T-helper 22 cell (primary cell): ENCODE results near the gene C1GALT1C1L.
A peak's percentile ranks its signal among the peaks of the same experiment; 100 is the strongest.
"Not testable (repeated sequence)": the region's sequence is repeated elsewhere in the genome, so short reads cannot be mapped to it uniquely, and the experiment has no call there.

Experiments used
- DNase-seq: peaks from one replicate; pipeline ENCODE4 v3.0.0-alpha.2; 2020; ENCODE audit warnings: low read depth

C1GALT1C1L gene

GRCh38 chr2:43653506-43653905, 22.7 kb downstream of the C1GALT1C1L start:
- no peak for DNase-seq

DNA sequence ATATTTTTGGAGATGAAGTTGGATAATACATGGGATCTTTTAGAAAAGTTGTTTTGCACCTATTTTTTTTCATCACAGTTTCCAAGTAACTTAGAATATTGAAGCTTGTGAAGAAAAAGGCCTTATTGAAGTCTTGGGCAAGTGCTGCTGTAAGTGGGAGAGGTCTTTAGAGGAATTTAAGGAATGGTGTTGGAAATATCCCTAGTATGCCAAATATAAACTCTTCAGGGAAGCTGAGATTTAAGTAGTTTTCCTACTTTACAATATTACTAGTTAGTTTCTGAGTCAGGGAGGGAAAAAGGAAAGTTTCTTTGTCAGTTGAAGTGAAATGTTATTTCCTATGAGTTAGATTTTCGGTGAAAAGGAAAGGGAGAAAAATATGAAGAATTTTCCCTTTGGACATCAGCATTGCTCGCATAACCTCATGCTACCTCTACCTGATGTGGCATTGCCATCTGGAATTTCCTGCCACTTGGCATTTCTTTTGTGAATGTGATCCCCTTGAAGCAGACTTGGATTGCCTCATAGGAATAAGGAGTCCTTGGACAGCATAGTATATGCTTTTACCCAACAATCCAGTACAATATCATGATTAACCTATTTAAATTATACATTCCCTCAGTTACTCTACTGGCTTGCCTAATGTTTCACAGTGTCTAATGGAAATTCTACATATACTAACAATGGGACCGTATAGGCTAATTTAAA, 27.1 kb downstream of the C1GALT1C1L start:
- no peak for DNase-seq

GRCh38 chr2:43643680-43644079, 32.5 kb downstream of the C1GALT1C1L start:
- no peak for DNase-seq

GRCh38 chr2:43642363-43642762, 33.9 kb downstream of the C1GALT1C1L start:
- no peak for DNase-seq

DNA sequence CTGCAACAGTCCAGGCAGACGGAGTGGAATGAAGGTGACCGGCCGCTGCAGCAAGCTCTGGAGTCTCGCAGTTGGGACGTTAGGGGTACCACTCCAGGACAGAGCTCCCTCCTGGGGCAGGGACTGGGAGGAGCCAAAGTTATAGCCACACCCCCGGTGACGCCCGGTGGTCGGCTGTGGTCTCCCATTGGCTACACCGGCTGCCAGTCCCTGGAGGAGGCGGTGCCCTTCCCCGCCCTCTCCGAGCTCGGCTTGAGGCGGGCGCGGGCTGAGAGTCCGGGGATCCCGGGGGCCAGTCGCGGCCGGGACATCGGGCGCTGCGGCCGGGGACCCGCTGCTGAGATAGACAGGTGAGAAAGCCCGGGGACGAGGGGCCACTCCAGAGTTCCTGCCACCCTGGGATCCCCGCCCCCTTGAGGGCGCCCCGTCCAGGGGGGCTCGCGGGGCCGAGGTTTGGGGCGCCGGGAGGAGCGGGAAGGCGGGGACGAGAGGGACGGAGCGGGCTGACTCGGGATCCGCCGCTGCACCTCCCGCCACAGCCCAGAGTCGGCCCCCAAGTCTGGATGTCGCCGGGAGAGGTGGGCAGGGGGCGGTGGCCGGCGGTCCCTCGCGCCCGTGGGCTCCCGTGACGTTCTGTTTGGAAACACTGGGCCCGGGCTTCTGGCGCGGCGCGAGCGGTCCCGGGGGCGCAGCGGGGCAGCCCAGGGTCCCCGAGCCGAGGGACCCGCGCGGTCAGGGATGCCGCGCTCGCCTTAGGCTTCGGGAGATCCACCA, 39.0 kb downstream of the C1GALT1C1L start, which contains the start of gene PLEKHH2:
PLEKHH2 (plus strand) TSS at position 231 of the 774 bp plus-strand sequence. CDS start 7,414 bp downstream, outside the sequence.
- peak; percentile 61 for DNase-seq

DNA sequence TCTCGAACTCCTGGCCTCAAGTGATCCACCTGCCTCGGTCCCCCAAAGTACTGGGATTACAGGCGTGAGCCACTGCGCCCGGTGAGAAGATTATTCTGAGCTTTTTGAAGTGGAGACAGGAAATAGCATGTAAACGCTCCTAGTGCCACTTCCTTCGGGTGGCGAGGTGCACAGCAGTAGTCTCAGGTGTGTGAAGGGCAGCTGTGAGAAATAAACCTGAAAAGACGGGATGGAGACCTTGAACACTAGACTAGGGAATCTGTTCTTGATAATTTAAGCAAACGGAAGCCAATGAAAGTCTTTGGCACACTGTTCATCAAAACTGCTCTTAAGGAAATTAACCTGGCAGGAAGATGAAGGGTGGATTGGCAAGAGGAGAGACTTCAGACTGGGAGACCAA, 39.6 kb downstream of the C1GALT1C1L start:
- DNase-seq: no peak

DNA sequence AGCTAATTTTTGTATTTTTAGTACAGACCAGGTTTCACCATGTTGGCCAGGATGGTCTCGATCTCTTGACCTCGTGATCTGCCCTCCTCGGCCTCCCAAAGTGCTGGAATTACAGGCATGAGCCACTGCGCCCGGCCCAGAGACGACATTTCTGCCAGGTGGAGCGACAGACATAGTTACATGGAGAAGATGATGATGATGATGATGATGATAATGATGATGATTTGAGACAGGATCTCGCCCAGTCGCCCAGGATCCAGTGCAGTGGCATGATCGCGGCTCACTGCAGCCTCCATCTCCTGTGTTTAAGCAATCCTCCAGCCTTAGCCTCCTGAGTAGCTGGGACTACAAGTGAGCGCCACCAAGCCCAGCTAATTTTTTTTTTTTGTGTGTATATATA, 40.1 kb downstream of the C1GALT1C1L start:
- DNase-seq: not testable (repeated sequence)

- no peak for DNase-seq
These were observed 41.5 kb downstream of the C1GALT1C1L start for GRCh38 chr2:43634604-43635306.

DNA sequence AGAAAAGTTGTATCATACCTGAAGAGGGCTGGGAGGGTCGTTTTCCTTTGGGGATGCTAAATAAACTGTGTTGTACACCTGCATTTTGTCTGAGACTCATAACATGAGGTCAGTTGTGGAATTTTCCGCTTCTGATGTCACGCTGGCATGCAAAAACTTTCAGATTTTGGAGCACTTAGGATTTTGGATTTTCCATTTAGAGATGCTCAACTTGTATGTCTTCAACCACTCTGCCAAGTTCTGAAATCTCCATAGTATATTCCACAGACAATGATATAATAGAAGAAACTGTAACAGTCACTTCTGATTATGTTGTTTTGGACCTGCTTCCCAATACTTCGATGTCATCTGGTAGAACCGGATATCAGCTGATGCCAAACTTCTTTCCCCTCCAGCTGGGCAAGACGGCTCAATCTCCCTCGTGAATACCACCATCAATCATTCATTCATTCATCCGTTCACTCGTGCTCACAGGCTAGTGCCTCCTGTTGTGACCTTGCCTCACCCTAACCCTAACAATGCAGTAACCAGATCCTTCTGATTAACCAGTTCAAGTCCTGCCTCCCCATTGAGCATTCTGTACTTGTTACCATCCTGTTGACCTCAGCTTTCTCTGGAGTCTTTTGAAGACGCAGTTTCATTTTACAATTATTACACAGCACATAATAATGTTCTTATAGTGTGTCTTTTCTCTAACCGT, 44.5 kb downstream of the C1GALT1C1L start:
- DNase-seq: no peak
